HG03175 (cell line): Measurements from ENCODE around the gene USP24.
A peak's percentile ranks its signal among the peaks of the same experiment; 100 is the strongest.
"Not testable (repeated sequence)": the region's sequence is repeated elsewhere in the genome, so short reads cannot be mapped to it uniquely, and the experiment has no call there.

Experiments
- ATAC-seq: cut with Tn5 transposase; IDR thresholded peaks from one replicate; pipeline ENCODE4 v1.9.1; 2021; ENCODE audit warnings: mild to moderate bottlenecking, moderate library complexity; ENCODE audit not compliant: unreplicated experiment

USP24 gene

GRCh38 chr1:55232448-55233144 is 17.4 kb upstream of the USP24 start:
- ATAC-seq, result no peak

GRCh38 chr1:55231745-55232144 is 16.6 kb upstream of the USP24 start:
- ATAC-seq, result no peak

GRCh38 chr1:55230659-55231058 is 15.5 kb upstream of the USP24 start:
- ATAC-seq, result no peak

- ATAC-seq, result not testable (repeated sequence)
Measured at GRCh38 chr1:55229726-55230125, 14.6 kb upstream of the USP24 start.

GRCh38 chr1:55225228-55225627 is 10.1 kb upstream of the USP24 start:
- ATAC-seq, result no peak

- ATAC-seq, result no peak
Measured at GRCh38 chr1:55224729-55225128, 9.6 kb upstream of the USP24 start.

- ATAC-seq, result no peak
Measured at GRCh38 chr1:55222152-55222551, 7.0 kb upstream of the USP24 start.

- ATAC-seq, result no peak
Measured at GRCh38 chr1:55217226-55217986, 2.2 kb upstream of the USP24 start.

GRCh38 chr1:55216096-55216495 is 932 bp upstream of the USP24 start:
- ATAC-seq, result no peak

GRCh38 chr1:55214934-55215193 is 300 bp downstream of the USP24 start:
- peak; percentile 17 for ATAC-seq

GRCh38 chr1:55214212-55214933 is 791 bp downstream of the USP24 start:
- ATAC-seq, result peak; percentile 2

- no peak for ATAC-seq
Measured at GRCh38 chr1:55213885-55214211, 1.3 kb downstream of the USP24 start.

GRCh38 chr1:55213151-55213884 is 1.8 kb downstream of the USP24 start:
- no peak for ATAC-seq

- no peak for ATAC-seq
Measured at GRCh38 chr1:55212349-55213150, 2.6 kb downstream of the USP24 start.

- peak; percentile 40 for ATAC-seq
Measured at GRCh38 chr1:55211863-55212262, 3.3 kb downstream of the USP24 start.

- peak; percentile 38 for ATAC-seq
Measured at GRCh38 chr1:55210990-55211801, 4.0 kb downstream of the USP24 start.

GRCh38 chr1:55209247-55209646 is 5.9 kb downstream of the USP24 start:
- no peak for ATAC-seq

GRCh38 chr1:55206210-55206609 is 9.0 kb downstream of the USP24 start:
- ATAC-seq, result no peak

GRCh38 chr1:55204997-55205396 is 10.2 kb downstream of the USP24 start:
- ATAC-seq, result peak; percentile 88

GRCh38 chr1:55203064-55203463 is 12.1 kb downstream of the USP24 start:
- ATAC-seq, result no peak
